ENCODE data around the gene GCC1. TPM values are rescaled to one million over a fixed set of nuclear protein-coding genes. Genes with fewer than 3 reads are reported as not detected.
"Not testable (repeated sequence)": the region's sequence is repeated elsewhere in the genome, so short reads cannot be mapped to it uniquely, and the experiment has no call there.

GCC1 gene
- polyA plus RNA-seq, 1 donor = 14.7 TPM

DNA sequence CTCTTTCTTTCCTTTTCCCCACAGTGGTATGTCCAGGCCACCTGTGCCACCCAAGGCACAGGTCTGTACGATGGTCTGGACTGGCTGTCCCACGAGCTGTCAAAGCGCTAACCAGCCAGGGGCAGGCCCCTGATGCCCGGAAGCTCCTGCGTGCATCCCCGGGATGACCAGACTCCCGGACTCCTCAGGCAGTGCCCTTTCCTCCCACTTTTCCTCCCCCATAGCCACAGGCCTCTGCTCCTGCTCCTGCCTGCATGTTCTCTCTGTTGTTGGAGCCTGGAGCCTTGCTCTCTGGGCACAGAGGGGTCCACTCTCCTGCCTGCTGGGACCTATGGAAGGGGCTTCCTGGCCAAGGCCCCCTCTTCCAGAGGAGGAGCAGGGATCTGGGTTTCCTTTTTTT lies 5.8 kb upstream of the GCC1 start:
- no peak for DNase-seq

DNA sequence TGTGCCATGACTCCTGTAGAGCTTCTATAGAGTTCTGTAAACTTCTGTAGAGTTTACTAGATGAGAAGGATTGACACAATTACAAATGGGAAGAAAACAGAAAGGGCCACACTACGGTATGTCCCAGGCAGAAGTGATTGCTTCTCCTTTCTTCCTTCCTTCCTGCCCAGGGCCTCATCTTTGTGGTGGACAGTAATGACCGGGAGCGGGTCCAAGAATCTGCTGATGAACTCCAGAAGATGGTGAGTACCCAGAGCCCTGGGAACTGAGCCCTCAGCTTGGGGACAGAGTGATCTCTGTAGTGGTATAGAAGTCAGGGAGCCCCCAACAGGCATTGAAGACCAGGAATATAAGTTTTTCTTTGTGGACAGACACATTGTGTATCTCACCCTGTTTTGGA lies 4.5 kb upstream of the GCC1 start:
- no peak for DNase-seq

DNA sequence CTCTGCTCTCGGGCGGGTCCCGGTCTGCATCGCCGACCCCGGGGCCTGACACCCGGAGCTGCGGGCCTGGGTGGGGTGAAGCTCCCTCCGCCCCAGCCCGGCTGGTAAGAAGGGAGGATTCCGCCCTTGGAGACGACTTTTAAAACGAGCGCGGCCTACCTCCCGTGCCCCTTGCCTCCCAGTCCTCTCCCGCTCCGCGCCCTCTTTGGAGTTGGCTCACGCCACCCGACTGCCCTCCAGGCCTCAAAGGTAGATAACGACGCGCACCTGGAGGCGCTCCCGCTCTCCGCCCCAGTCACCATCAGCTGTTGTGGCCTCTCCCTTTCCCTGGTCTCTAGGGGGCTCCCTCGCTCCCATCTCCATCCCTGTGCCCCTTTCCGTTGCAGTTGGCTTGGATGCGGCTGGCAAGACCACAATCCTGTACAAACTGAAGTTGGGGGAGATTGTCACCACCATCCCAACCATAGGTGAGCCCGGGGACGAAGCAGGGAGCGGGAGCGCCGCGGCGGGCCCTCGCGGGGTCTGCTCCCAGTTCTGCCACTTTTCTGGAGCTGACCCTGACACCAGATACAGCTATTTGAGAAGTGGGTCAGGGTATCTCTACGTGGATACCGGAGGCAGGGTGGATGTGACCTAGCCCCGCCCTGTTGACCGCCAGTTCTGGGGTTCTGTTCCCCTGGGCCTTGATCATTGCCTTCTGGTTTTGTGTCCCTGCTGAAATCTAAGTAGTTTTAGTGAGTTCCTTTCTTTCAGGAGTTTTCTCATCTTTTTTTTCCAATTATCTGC lies 3.5 kb upstream of the GCC1 start:
- peak; percentile 65 for DNase-seq

DNA sequence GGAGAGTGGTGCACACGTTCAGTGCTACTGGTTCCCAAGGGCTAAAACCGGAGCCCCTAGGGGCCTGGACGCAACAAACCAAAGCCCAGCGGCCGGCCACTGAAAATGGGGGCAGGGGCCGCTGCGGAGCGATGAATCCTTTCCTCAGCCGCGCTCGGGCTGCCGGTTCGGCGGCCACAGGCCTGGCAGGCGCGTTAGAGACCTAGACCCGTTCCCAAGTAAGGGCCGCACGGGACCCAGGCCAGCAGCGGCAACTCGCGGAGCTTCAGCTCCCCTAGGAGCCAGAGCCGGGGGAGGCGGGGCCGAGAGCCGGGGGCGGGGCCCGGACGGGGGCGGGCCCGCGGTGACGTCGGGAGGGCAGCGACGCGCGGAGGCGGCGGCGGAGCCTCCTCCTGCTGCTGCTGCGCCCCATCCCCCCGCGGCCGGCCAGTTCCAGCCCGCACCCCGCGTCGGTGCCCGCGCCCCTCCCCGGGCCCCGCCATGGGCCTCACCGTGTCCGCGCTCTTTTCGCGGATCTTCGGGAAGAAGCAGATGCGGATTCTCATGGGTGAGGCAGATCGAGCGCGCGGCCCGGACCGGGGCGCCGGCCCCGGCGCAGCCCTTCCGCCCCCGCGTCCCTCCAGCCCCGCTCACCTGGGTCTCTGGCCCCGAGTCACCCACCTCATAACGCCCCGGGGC lies 2.8 kb upstream of the GCC1 start, which contains the start of gene ARF5:
Gene ARF5 (plus strand): TSS at position 393 of the 678 bp plus-strand sequence. CDS start 88 bp downstream, at position 481.
- peak; percentile 87 for DNase-seq

DNA sequence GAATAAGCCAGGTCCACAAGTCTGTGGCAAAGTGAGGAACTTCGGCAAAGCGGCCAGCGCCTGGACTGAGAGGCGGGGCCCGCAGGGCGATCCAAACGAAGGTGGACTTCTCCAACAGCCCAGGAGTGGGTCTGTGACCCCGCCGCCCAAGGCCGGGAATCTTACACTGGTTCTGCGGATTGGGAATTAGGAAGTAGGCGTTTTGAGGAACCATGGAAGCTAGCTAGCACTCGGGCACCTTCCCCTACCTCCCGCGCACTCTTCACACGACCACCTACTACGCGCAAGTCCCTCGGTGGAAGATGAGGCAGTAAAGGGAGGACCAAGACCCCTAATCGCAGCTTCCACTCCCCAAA lies 2.2 kb upstream of the GCC1 start:
- DNase-seq = no peak

DNA sequence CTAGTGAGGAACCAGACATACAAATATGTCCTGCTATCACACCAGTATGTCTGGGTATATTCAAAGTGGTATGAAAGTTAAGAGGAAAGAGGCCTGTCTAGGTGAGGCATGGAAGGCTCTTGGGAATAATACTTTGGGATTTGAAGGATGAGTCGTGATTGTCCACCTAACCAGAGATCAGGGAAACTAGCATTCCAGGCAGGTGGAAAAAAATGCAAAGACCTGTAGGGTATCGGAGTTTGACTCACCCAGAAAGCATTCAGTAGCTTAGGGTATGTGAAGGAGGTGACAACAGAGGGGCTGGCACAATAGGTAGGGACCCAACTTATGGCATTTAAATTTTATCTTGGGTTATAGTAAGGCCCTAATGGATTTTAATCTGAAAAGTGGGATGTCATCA lies 950 bp upstream of the GCC1 start:
- no peak for DNase-seq

DNA sequence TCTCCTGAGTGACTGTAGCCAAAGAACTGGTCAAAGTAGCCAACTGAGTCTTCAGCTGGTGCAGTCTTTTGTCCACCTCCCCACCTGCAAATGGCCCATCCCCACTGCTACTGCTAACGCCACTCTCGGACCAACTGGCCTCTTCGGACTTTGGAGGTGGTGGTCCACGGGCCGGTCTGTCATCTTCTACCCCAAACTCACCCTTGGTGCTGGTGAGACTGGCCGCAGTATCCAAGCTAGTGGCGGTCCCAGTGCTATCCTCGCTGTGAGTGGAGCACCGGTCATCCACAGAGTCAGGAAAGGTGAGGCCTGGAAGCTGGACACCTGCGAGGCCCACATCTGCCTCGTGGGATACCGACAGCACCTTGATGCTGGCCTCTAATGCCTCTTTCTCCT lies 750 bp downstream of the GCC1 start:
- no peak for DNase-seq

DNA sequence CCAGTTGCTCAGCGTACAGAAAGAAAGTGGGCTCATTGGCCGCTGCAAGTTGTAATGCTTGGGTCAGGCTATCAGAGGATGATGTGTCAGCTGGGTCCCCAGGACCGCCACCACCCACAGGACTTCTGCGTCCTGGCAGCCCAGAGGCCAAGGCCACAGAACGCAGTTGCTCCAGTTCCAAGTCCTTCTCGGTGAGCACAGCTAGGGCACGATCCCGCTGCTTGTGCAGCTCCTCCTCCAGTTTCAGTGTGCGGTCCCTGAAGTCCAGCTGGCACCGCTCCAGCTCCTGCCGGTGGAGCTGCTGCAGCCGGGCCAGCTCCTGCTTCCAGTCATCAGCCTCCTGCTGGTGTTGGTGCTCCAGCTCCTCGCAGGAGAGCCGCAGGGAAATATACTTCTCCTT lies 3.0 kb downstream of the GCC1 start:
- no peak for DNase-seq

DNA sequence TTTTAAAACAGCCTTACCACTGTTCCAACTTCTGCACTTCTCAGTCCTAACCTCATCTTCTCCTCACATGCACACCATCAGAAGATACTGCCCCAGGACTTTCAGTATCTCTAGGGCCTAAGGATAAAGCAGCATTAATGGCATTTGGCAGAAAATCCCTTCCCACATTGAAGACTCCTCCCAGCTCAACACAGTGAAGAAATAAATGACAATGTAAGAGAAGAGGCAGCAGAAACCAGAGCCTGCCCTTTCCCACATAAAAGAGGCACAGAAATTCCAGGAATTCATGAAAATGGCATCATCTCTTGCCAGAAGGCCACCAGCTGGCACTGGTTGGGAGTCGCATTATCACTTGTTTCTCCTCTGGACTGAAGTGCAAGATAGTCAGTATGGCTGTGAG lies 3.7 kb downstream of the GCC1 start:
- DNase-seq = no peak

DNA sequence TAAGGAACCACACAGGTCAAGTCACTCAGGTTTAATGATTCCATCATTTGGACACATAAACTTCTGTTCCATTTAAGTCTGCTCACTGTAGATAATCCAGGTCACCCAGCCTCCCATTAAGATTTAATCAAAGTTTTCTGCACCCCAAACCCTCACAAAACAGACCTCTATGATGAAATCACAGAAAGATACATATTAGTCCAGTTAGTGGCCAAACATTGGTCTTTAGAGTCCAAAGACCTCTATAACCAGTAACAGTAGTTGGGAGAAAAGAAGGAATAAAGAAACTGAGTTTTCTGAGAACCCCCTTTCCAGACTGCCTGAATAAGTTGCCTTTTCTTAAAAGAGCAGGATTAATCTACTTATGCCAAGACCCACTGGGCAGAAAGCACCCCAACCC lies 4.8 kb downstream of the GCC1 start:
- no peak for DNase-seq

DNA sequence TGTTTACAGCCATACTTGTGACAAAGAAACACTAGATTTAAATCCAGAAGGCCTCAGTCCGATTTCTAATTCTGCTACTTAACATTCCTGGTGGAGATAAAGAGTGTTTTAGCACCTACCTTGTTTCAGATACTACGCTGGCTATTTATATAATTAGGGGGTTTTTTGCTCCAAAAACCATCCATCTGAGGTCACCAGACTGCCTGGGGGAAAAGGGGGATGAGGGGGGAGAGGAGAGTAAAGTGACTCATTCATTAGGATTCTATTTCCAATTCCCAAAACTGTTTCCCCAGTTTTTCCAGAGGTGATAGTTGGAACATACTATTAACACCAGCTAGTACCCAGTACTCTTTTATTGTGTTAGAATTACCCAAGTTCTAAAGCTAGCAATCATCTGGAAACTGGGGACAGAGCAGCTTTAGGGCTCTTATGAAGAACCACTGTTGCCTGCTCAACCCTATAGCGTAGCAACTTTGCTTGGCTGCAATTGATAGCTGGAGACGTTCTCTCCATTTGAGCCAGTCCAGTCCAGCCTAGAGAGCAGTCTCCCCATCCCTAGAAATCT lies 6.6 kb downstream of the GCC1 start:
- no peak for DNase-seq

DNA sequence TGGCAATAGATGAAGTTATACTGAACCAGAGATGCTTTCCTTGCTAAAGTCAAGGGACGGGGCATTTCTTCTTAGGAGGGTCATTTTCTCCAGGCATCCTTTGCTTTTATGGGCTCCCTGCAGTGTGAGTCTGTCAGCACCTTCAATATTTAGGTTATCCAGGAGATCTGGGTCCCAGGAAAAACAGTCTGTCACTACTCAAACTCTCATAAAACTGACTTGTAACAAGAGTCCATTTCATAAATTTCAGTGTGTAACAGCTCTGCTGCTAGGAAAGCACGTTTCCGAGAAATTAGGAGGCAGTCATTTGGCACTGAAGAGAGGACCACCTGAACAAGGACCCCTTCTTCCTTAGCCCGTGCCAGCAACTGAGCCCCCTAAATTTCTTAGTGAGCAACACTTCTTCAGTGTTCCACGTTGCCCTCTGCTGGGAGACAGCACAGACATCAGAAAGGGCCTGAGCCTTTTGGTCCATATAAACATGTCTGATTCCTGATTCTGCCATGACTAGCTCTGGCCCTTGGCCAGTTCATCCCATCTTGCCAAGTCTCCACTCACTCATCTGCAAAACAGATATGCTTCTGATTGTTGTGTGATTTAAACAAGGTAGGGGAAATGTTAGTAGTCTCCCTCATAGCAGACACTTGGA lies 7.2 kb downstream of the GCC1 start:
- DNase-seq = no peak

DNA sequence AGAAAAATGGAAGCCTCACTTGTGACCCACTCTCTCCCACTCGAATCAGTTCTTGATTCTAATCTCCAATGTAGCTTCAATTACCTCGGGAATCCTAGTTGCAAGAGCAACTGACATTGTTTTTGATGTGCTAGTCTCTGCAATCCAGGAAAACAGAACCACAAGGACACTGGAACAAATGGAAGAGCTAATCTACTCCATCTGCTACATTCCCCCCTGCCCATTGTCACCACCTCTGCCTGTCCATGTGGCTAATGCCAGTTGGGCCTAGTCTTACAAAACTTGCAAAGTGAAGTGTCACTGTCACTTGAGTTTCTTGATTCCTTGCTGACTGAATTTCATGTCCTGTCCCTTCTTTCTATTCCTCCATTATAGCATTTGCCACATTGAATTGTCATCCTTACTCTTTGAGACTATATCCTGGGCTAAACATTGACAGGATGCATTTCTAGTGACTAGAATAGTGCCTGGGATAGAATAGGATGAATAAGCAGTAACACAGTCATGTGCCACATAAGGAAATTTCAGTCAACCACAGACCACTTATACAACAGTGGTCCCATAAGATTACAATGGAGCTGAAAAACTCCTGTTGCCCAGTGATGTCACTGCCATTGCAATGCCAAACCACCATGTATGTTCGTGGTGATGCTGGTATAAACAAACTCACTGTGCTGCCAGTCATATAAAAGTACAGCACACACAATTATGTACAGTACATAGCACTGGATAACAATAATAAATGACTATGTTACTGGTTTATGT lies 13.5 kb downstream of the GCC1 start:
- DNase-seq = no peak

DNA sequence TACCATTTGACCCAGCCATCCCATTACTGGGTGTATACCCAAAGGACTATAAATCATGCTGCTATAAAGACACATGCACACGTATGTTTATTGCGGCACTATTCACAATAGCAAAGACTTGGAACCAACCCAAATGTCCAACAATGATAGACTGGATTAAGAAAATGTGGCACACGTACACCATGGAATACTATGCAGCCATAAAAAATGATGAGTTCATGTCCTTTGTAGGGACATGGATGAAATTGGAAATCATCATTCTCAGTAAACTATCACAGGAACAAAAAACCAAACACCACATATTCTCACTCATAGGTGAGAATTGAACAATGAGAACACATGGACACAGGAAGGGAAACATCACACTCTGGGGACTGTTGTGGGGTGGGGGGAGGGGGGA lies 17.4 kb downstream of the GCC1 start:
- not testable (repeated sequence) for DNase-seq

DNA sequence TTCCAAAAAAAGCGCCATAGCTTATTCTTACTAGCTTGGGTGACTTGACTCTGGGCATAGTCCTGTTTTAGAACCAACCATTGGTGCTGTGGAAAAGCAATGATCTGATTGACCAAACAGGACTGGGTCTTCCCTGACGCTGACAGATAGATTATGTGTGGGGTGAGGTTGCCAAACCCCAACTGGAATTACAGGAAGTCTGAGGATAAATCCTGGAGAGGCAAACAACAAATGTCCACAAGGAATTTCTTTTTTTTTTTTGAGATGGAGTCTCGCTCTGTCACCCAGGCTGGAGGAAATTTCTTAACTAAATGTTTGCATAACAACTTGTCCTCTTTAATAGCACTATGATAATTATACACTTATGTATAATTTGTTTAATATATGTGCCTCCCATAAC lies 19.2 kb downstream of the GCC1 start:
- DNase-seq = no peak

DNA sequence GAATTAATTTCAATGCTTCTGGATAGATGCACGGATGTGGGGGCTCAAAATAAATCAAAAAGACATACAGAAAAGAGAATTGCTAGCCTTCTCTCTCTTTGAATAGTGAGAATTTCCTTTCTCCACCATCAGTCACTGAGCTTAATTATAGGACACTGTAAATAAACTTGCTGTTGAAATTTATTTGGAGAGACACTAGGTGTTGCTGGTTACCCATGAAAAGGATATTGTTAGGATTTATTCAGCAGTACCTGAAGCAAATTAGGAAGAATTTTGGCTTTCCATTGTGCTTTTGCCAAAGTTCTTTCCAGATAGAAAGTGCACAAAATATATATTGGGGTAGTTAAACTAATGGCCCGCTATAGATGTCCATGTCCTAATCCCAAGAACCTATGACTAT lies 27.6 kb downstream of the GCC1 start:
- no peak for DNase-seq

DNA sequence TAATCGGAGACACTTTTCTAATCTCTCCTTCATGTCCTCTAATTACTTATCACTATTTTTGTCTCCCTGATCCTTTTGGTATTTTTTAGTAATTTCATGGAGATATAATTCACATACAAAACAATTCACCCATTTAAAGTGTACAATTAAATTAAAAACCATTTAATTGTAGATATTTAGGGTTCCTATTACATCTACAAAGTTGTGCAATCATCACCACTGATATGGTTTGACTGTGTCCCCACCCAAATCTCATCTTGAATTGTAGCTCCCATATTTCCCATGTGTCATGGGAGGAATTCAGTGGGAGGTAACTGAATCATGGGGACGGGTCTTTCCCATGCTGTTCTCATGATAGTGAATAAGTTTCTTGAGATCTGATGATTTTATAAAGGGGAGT lies 29.0 kb downstream of the GCC1 start:
- DNase-seq = no peak

DNA sequence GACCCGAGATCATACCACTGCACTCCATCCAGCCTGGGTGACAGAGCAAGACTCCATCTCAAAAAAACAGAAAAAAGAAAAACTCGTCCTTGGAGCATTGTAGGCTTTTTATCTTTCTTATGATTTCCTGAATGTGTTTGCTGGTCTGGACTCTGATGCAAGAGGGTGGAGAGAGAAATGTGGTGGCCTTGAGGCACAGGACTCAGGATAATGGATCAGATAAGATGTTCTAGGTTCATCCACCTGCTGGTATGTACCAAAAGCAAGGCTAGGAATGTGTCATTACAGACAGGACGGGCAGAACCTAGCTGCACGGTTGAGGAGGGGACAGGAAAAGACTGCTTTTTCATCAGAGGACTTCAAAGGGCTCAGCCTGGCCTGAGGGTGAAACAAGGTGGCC lies 33.5 kb downstream of the GCC1 start:
- DNase-seq = no peak

DNA sequence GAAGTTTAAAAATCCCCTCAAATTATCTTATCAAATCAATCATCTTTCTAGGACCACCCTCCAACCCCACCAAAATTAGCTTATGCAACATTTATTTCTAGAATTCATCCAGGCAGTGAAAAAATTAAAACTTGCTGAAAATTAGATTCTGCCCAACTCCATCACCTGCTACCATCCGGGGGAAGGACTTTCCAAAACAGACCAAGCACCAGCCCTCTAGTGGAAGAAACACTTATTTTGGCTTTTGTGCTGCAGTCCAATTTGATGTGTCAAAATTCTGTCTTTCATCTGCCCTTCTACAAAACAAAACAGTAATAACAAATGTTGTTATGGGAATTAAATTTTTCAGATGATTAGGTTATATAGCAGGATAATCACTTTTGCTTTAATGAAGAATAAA lies 35.1 kb downstream of the GCC1 start:
- DNase-seq = no peak

DNA sequence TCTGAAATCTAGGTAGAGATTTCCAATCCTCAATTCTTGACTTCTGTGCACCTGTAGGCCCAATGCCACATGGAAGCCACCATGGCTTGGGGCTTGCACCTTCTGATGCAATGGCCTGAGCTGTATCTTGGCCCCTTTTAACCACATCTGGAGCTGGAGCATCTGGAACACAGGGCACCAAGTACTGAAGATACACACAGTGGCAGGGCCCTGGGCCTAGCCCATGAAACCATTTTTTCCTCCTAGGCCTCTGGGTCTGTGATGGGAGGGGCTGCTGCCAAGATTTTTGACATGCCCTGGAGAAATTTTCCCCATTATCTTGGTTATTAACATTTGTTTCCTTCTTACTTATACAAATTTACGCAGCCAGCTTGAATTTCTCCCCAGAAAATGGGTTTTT lies 39.1 kb downstream of the GCC1 start:
- no peak for DNase-seq

DNA sequence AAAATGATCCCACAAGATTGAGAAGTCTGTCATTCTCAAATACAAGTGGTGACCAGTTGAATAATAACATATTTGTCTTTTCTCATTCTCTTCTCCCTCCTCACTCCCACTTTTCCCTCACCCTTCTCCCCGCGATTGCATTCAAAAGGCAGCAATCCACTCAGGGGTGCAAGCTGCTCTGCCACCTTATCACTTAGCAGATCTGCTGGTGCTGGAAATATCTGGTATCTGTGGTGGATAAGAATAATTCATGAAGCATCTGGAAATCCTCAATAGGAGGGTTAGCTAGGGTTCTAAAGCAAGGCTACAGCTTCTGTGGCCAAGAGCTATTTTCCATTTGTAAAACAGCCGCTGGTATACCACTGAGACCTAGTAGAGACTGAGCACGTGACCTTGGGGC lies 43.8 kb downstream of the GCC1 start:
- no peak for DNase-seq

DNA sequence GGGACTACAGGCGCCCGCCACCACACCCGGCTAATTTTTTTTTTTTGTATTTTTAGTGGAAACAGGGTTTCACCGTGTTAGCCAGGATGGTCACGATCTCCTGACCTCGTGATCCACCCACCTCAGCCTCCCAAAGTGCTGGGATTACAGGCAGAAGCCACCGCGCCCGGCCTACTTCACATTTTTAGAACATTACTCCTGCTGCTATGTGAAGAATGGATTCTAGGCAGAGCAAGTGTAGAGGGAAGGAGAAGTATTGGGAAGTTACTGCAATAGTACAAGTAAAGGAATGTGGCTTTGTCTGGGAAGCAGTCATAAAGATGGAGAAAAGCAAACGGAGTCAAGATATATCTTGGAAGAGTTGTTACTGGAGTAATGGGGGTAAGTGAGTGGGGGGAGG lies 44.9 kb downstream of the GCC1 start:
- not testable (repeated sequence) for DNase-seq

All from left kidney (tissue), 2 donors.